ENCODE data around the gene GAK. TPM values are rescaled to one million over a fixed set of nuclear protein-coding genes. Genes with fewer than 3 reads are reported as not detected.

GAK gene
- polyA plus RNA-seq, 1 of the 3 experiments (the other 2 are of a cell fraction), result 35.9 TPM

- no peaks in the 10 kb centered on the region for H3K9me2 ChIP-seq
- H3K4me3 ChIP-seq (ENCODE audit: low read depth in 2 of 2, low read length in 1 of 2), result no peak overlapping the region
- no peaks in the 10 kb centered on the region for H3K4me1 ChIP-seq (ENCODE audit: control insufficient read depth in 1 of 2, insufficient read depth in 2 of 2, low read depth in 1 of 2, low read length in 1 of 2)
- no peaks in the 10 kb centered on the region for H3K27me3 ChIP-seq (ENCODE audit: insufficient read depth)
- no peak for DNase-seq
- H3K4me2 ChIP-seq, result no peak overlapping the region
- TF ChIP-seq ELF1 (IDR thresholded peaks at IDR 0.05) (no peak), TEAD4 (IDR thresholded peaks at IDR 0.05; ENCODE audit: borderline replicate concordance, insufficient read depth) (no peak), EP300 (IDR thresholded peaks at IDR 0.05; ENCODE audit: borderline replicate concordance in 1 of 2, low read depth in 1 of 2, low read length in 1 of 2) (no peak), MAX (IDR thresholded peaks at IDR 0.05; ENCODE audit: low read depth) (no peak), YY1 (IDR thresholded peaks at IDR 0.05; ENCODE audit: low read depth) (no peak), CTCF (IDR thresholded peaks at IDR 0.05) (no peak), SMC3 (IDR thresholded peaks at IDR 0.05; ENCODE audit: low read depth, low read length) (no peak), SIN3A (IDR thresholded peaks at IDR 0.05; ENCODE audit: borderline replicate concordance, low read depth, low read length) (no peak), CHD2 (IDR thresholded peaks at IDR 0.05; ENCODE audit: low read length, partially characterized antibody) (no peak), POLR2AphosphoS5 (IDR thresholded peaks at IDR 0.05; ENCODE audit: low read depth, low read length) (no peak), MEF2A (IDR thresholded peaks at IDR 0.05; ENCODE audit: borderline replicate concordance, low read depth) (no peak)
- WGBS (ENCODE audit: low lambda C conversion rate), result 92% methylated on average over 17 of the region's 17 CpGs
- no peak overlapping the region for H3K27ac ChIP-seq (ENCODE audit: low read depth in 2 of 2, low read length in 1 of 2)
- no peaks in the 10 kb centered on the region for H3K79me2 ChIP-seq (ENCODE audit: insufficient read depth)
- H2AFZ ChIP-seq (ENCODE audit: low read depth), result no peak overlapping the region
- no peaks in the 10 kb centered on the region for H4K20me1 ChIP-seq (ENCODE audit: insufficient read depth)
- no peak overlapping the region for H3K9ac ChIP-seq
- H3K36me3 ChIP-seq (replicated peaks in 1 of 2; ENCODE audit: control insufficient read depth in 1 of 2, insufficient read depth in 2 of 2, low read length in 1 of 2), result peaks cover 0 to 14% of the 10 kb centered on the region in 2 experiments
- H3F3A ChIP-seq (replicated peaks; ENCODE audit: insufficient read depth), result no peaks in the 10 kb centered on the region
- ChIA-PET POLR2A (no interaction called here), CTCF (no interaction called here)
- H3K9me3 ChIP-seq, result no peaks in the 10 kb centered on the region
These were observed 22.3 kb upstream of the GAK start for GRCh38 chr4:954211-955020.

DNA sequence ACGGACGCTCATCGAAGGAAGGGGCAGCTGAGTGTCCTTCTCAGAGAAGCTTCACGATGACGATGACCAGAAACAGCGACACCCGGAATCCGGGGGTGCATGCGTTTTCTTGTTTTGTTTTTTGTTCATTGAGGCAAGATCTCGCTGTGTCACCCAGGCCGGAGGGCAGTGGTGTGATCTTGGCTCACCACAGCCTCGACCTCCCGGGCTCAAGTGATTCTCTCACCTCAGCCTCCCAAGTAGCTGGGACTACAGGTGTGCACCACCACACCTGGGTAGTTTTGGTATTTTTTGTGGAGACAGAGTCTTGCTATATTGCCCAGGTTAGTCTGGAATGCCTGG is 21.4 kb upstream of the GAK start:
- no peak overlapping the region for H3K4me3 ChIP-seq (ENCODE audit: low read depth in 2 of 2, low read length in 1 of 2)
- WGBS (ENCODE audit: low lambda C conversion rate), result 96% methylated on average over 13 of the region's 13 CpGs

More for the DNA sequence above, 21.4 kb upstream of the GAK start:
- no peaks in the 10 kb centered on the region for H4K20me1 ChIP-seq (ENCODE audit: insufficient read depth)
- H3K36me3 ChIP-seq (replicated peaks in 1 of 2; ENCODE audit: control insufficient read depth in 1 of 2, insufficient read depth in 2 of 2, low read length in 1 of 2), result peaks cover 0 to 6% of the 10 kb centered on the region in 2 experiments
- H3K79me2 ChIP-seq (ENCODE audit: insufficient read depth), result no peaks in the 10 kb centered on the region
- ChIA-PET POLR2A (no interaction called here), CTCF (no interaction called here)
- no peaks in the 10 kb centered on the region for H3K4me1 ChIP-seq (ENCODE audit: control insufficient read depth in 1 of 2, insufficient read depth in 2 of 2, low read depth in 1 of 2, low read length in 1 of 2)
- no peak overlapping the region for H2AFZ ChIP-seq (ENCODE audit: low read depth)
- no peak overlapping the region for H3K9ac ChIP-seq
- H3K9me3 ChIP-seq, result no peaks in the 10 kb centered on the region
- no peak for TF ChIP-seq TCF12 (IDR thresholded peaks at IDR 0.05)
- TF ChIP-seq EZH2phosphoT487 (IDR thresholded peaks at IDR 0.05; ENCODE audit: borderline replicate concordance, low read depth), result no peak
- no peak for TF ChIP-seq ZBTB33 (IDR thresholded peaks at IDR 0.05; ENCODE audit: borderline replicate concordance, low read depth)
- no peak for TF ChIP-seq JUND (IDR thresholded peaks at IDR 0.05)
- TF ChIP-seq ELF1 (IDR thresholded peaks at IDR 0.05), result no peak
- no peak for TF ChIP-seq TAF1 (IDR thresholded peaks at IDR 0.05; ENCODE audit: borderline replicate concordance, low read depth, low read length)
- no peak for TF ChIP-seq FOSL2 (IDR thresholded peaks at IDR 0.05; ENCODE audit: borderline replicate concordance, low read depth)
- no peak for TF ChIP-seq EP300 (IDR thresholded peaks at IDR 0.05; ENCODE audit: borderline replicate concordance in 1 of 2, low read depth in 1 of 2, low read length in 1 of 2)
- TF ChIP-seq, protein P1, sequence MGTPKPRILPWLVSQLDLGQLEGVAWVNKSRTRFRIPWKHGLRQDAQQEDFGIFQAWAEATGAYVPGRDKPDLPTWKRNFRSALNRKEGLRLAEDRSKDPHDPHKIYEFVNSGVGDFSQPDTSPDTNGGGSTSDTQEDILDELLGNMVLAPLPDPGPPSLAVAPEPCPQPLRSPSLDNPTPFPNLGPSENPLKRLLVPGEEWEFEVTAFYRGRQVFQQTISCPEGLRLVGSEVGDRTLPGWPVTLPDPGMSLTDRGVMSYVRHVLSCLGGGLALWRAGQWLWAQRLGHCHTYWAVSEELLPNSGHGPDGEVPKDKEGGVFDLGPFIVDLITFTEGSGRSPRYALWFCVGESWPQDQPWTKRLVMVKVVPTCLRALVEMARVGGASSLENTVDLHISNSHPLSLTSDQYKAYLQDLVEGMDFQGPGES (IDR thresholded peaks at IDR 0.05; ENCODE audit: low read depth, low read length), result no peak
- TF ChIP-seq POLR2AphosphoS5 (IDR thresholded peaks at IDR 0.05; ENCODE audit: low read depth, low read length), result no peak
- TF ChIP-seq YY1 (IDR thresholded peaks at IDR 0.05; ENCODE audit: low read depth), result no peak
- no peak for TF ChIP-seq FOXM1 (IDR thresholded peaks at IDR 0.05; ENCODE audit: low read depth)
- TF ChIP-seq MXI1 (IDR thresholded peaks at IDR 0.05; ENCODE audit: low read depth, low read length), result no peak
- TF ChIP-seq RXRA (IDR thresholded peaks at IDR 0.05; ENCODE audit: borderline replicate concordance, low read depth), result no peak
- no peak for TF ChIP-seq SIN3A (IDR thresholded peaks at IDR 0.05; ENCODE audit: borderline replicate concordance, low read depth, low read length)
- TF ChIP-seq USF1 (IDR thresholded peaks at IDR 0.05; ENCODE audit: borderline replicate concordance, low read depth), result no peak
- no peaks in the 10 kb centered on the region for H3K27me3 ChIP-seq (ENCODE audit: insufficient read depth)
- H3K27ac ChIP-seq (ENCODE audit: low read depth in 2 of 2, low read length in 1 of 2), result no peak overlapping the region
- no peaks in the 10 kb centered on the region for H3F3A ChIP-seq (replicated peaks; ENCODE audit: insufficient read depth)
- no peak overlapping the region for H3K4me2 ChIP-seq
- DNase-seq, result no peak
- H3K9me2 ChIP-seq, result no peaks in the 10 kb centered on the region

Data from SK-N-SH (cell line).